ENCODE results near the gene REM2.

Gene REM2

GRCh38 chr14:22877000-22877501 lies 6.0 kb upstream of the REM2 start:
- H3K4me3 ChIP-seq (ENCODE audit: low read depth, low read length), result no peak overlapping the region
- TF ChIP-seq CTCF (IDR thresholded peaks at IDR 0.05; ENCODE audit: low read depth, low read length), result no peak
- TF ChIP-seq MYC (IDR thresholded peaks at IDR 0.05; ENCODE audit: low read depth, low read length), result no peak
- TF ChIP-seq POLR2A (IDR thresholded peaks at IDR 0.05; ENCODE audit: extremely low read depth, insufficient read length), result no peak
- no peak for TF ChIP-seq MAX (IDR thresholded peaks at IDR 0.05; ENCODE audit: low read depth, low read length)
- no peak for DNase-seq (ENCODE audit: low read depth)

- H3K4me3 ChIP-seq (ENCODE audit: low read depth, low read length), result no peak overlapping the region
- DNase-seq (ENCODE audit: low read depth), result no peak
- TF ChIP-seq CTCF (IDR thresholded peaks at IDR 0.05; ENCODE audit: low read depth, low read length) (no peak), POLR2A (IDR thresholded peaks at IDR 0.05; ENCODE audit: extremely low read depth, insufficient read length) (no peak), MAX (IDR thresholded peaks at IDR 0.05; ENCODE audit: low read depth, low read length) (no peak), MYC (IDR thresholded peaks at IDR 0.05; ENCODE audit: low read depth, low read length) (no peak)
Observed at GRCh38 chr14:22878271-22879246, 4.5 kb upstream of the REM2 start.

- TF ChIP-seq CTCF (IDR thresholded peaks at IDR 0.05; ENCODE audit: low read depth, low read length) (no peak), MYC (IDR thresholded peaks at IDR 0.05; ENCODE audit: low read depth, low read length) (no peak), MAX (IDR thresholded peaks at IDR 0.05; ENCODE audit: low read depth, low read length) (no peak), POLR2A (IDR thresholded peaks at IDR 0.05; ENCODE audit: extremely low read depth, insufficient read length) (no peak)
- H3K4me3 ChIP-seq (ENCODE audit: low read depth, low read length), result no peak overlapping the region
- DNase-seq (ENCODE audit: low read depth), result no peak
Observed at GRCh38 chr14:22882064-22882463, 958 bp upstream of the REM2 start.

- H3K4me3 ChIP-seq (ENCODE audit: low read depth, low read length), result no peak overlapping the region
- DNase-seq (ENCODE audit: low read depth), result no peak
- TF ChIP-seq POLR2A (IDR thresholded peaks at IDR 0.05; ENCODE audit: extremely low read depth, insufficient read length), result no peak
Observed at GRCh38 chr14:22882529-22883172, 371 bp upstream of the REM2 start.

GRCh38 chr14:22884076-22884737 lies 1.2 kb downstream of the REM2 start:
- TF ChIP-seq MAX (IDR thresholded peaks at IDR 0.05; ENCODE audit: low read depth, low read length) (no peak), CTCF (IDR thresholded peaks at IDR 0.05; ENCODE audit: low read depth, low read length) (no peak), MYC (IDR thresholded peaks at IDR 0.05; ENCODE audit: low read depth, low read length) (no peak)
- no peak for DNase-seq (ENCODE audit: low read depth)
- H3K4me3 ChIP-seq (ENCODE audit: low read depth, low read length), result no peak overlapping the region

Measured in NB4 (cell line).